Karpas-422 (cell line): ENCODE data around the gene MACROD2. TPM values are rescaled to one million over a fixed set of nuclear protein-coding genes. Genes with fewer than 3 reads are reported as not detected.

Experiments used
- DNase-seq: peaks from one replicate; pipeline ENCODE4 v3.0.0-alpha.2; 2015
- H2AFZ ChIP-seq: fragments of 200-600 bp; sonication (generic); 2 replicates; pipeline ENCODE4 v1.6.1; 2014; ENCODE audit warnings: antibody characterized with exemption, low read length, mixed read lengths
- H3K27ac ChIP-seq: fragments of 200-600 bp; sonication (generic); 2 replicates; pipeline ENCODE4 v1.5.1; 2014; ENCODE audit warnings: mild to moderate bottlenecking, low read length, moderate library complexity
- H3K27me3 ChIP-seq: fragments of 200-600 bp; sonication (generic); 2 replicates; pipeline ENCODE4 v1.6.1; 2014; ENCODE audit warnings: low read length, mixed read lengths
- H3K36me3 ChIP-seq: fragments of 200-600 bp; sonication (generic); 2 replicates; pipeline ENCODE4 v1.6.1; 2014; ENCODE audit warnings: low read length, mixed read lengths; ENCODE audit not compliant: insufficient read depth
- H3K4me1 ChIP-seq: fragments of 200-600 bp; sonication (generic); 2 replicates; pipeline ENCODE4 v1.6.1; 2014; ENCODE audit warnings: mild to moderate bottlenecking, low read length, mixed read lengths
- H3K4me2 ChIP-seq: fragments of 200-600 bp; sonication (generic); 2 replicates; pipeline ENCODE4 v1.6.1; 2014; ENCODE audit warnings: low read length, low read depth, mild to moderate bottlenecking; ENCODE audit not compliant: poor library complexity, severe bottlenecking
- H3K4me3 ChIP-seq: fragments of 200-600 bp; sonication (generic); 2 replicates; pipeline ENCODE4 v1.5.1; 2014; ENCODE audit warnings: mild to moderate bottlenecking, antibody characterized with exemption, low read length, mixed read lengths
- H3K79me2 ChIP-seq: fragments of 200-600 bp; sonication (generic); 2 replicates; pipeline ENCODE4 v1.6.1; 2014; ENCODE audit warnings: mild to moderate bottlenecking, low read length, mixed read lengths
- H3K9ac ChIP-seq: fragments of 200-600 bp; sonication (generic); 2 replicates; pipeline ENCODE4 v1.6.0; 2014; ENCODE audit warnings: low read length
- H3K9me2 ChIP-seq: fragments of 200-600 bp; sonication (generic), shearing (Covaris generic); replicated peaks from 2 replicates; pipeline ENCODE4 v1.6.0; 2014; ENCODE audit warnings: mild to moderate bottlenecking, low read length, moderate library complexity; ENCODE audit not compliant: insufficient read depth
- H3K9me3 ChIP-seq: fragments of 300-700, 200-600 bp; sonication (generic); 2 replicates; pipeline ENCODE4 v1.6.1; 2014; ENCODE audit warnings: low read length, mixed read lengths
- H4K20me1 ChIP-seq: fragments of 200-600 bp; sonication (generic); 2 replicates; pipeline ENCODE4 v1.6.1; 2014; ENCODE audit warnings: mild to moderate bottlenecking, antibody characterized with exemption, low read length, low read depth; ENCODE audit not compliant: insufficient read depth
- total RNA-seq: library from RNA; depleted of rRNA; stranded (reverse); fragments of >200 nt; shearing (Covaris generic); gene quantifications from 2 replicates; pipeline ENCODE4 v1.2.3, GENCODE V29; 2014; ENCODE audit warnings: low replicate concordance

Gene MACROD2
- total RNA-seq, 1 experiment from 2014 or later: 0.15 TPM

GRCh38 chr20:14721926-14722452 lies 726.7 kb downstream of the MACROD2 start:
- Histone ChIP-seq H3K9ac (no peak overlapping the region), H3K79me2 (no peaks in the 10 kb centered on the region), H3K4me3 (no peak overlapping the region), H3K9me2 (no peaks in the 10 kb centered on the region), H3K27ac (no peak overlapping the region), H3K9me3 (no peaks in the 10 kb centered on the region), H3K36me3 (no peaks in the 10 kb centered on the region), H3K27me3 (no peaks in the 10 kb centered on the region), H3K4me2 (no peak overlapping the region), H2AFZ (no peak overlapping the region), H3K4me1 (no peaks in the 10 kb centered on the region), H4K20me1 (no peaks in the 10 kb centered on the region)
- no peak for DNase-seq

DNA sequence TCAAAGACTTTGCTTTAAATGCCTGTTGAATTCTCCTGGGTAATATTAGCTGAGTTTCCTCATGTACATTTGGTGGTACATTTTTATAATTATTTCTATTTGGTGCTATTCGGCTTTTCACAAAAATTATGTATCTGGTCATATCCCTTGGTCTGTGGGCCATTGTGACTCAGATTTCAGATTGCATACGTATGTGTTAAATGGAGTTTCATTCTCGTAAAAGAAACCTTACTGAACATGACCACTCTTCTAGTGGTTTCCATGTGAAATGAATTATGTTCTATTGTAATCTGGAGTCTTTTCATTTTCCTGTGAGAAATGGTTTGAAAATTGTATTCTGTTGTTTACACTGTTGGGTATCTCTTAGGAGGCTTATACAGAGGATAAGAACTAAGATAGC lies 728.3 kb downstream of the MACROD2 start:
- Histone ChIP-seq H3K4me1 (no peaks in the 10 kb centered on the region), H3K27ac (no peak overlapping the region), H3K9ac (no peak overlapping the region), H2AFZ (no peak overlapping the region), H3K36me3 (no peaks in the 10 kb centered on the region), H3K9me3 (no peaks in the 10 kb centered on the region), H3K4me2 (no peak overlapping the region), H3K9me2 (no peaks in the 10 kb centered on the region), H3K4me3 (no peak overlapping the region), H3K79me2 (no peaks in the 10 kb centered on the region), H3K27me3 (no peaks in the 10 kb centered on the region), H4K20me1 (no peaks in the 10 kb centered on the region)
- no peak for DNase-seq

DNA sequence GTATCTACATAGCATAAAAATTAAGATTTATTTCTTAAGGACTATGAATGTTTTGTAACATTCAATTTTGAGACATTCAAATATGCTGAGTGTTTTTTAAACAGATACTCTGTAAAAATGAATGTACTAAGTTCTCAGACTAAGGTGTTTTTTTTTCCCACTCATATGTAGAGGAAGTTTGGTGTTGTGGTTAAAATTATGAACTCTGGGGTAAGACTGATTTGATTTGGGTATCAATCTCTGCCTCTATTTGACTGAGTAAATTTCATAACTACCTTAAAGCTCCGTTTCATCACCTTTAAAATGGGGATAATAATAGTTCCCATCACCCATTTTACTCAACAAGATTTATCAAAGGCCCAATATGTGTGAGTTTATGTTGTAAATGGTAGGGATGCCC lies 728.7 kb downstream of the MACROD2 start:
- Histone ChIP-seq H3K4me2 (no peak overlapping the region), H3K9ac (no peak overlapping the region), H3K4me1 (no peaks in the 10 kb centered on the region), H3K27me3 (no peaks in the 10 kb centered on the region), H4K20me1 (no peaks in the 10 kb centered on the region), H2AFZ (no peak overlapping the region), H3K36me3 (no peaks in the 10 kb centered on the region), H3K9me2 (no peaks in the 10 kb centered on the region), H3K9me3 (no peaks in the 10 kb centered on the region), H3K27ac (no peak overlapping the region), H3K79me2 (no peaks in the 10 kb centered on the region), H3K4me3 (no peak overlapping the region)
- DNase-seq: no peak

- no peaks in the 10 kb centered on the region for H3K79me2 ChIP-seq
- no peaks in the 10 kb centered on the region for H4K20me1 ChIP-seq
- no peaks in the 10 kb centered on the region for H3K9me3 ChIP-seq
- no peak overlapping the region for H3K27ac ChIP-seq
- no peaks in the 10 kb centered on the region for H3K4me1 ChIP-seq
- DNase-seq: no peak
- H3K4me3 ChIP-seq: no peak overlapping the region
- H3K9ac ChIP-seq: no peak overlapping the region
- no peaks in the 10 kb centered on the region for H3K27me3 ChIP-seq
- no peak overlapping the region for H3K4me2 ChIP-seq
- no peaks in the 10 kb centered on the region for H3K9me2 ChIP-seq
- no peaks in the 10 kb centered on the region for H3K36me3 ChIP-seq
- H2AFZ ChIP-seq: no peak overlapping the region
These were observed 729.2 kb downstream of the MACROD2 start for GRCh38 chr20:14724468-14724867.

GRCh38 chr20:14726591-14726990 lies 731.3 kb downstream of the MACROD2 start:
- DNase-seq: no peak
- no peak overlapping the region for H3K4me2 ChIP-seq
- no peaks in the 10 kb centered on the region for H3K79me2 ChIP-seq
- no peaks in the 10 kb centered on the region for H3K9me2 ChIP-seq
- no peak overlapping the region for H3K4me3 ChIP-seq
- no peak overlapping the region for H3K27ac ChIP-seq
- H3K36me3 ChIP-seq: no peaks in the 10 kb centered on the region
- no peaks in the 10 kb centered on the region for H4K20me1 ChIP-seq
- H3K27me3 ChIP-seq: no peaks in the 10 kb centered on the region
- H2AFZ ChIP-seq: no peak overlapping the region
- no peaks in the 10 kb centered on the region for H3K9me3 ChIP-seq
- H3K4me1 ChIP-seq: no peaks in the 10 kb centered on the region
- no peak overlapping the region for H3K9ac ChIP-seq

DNA sequence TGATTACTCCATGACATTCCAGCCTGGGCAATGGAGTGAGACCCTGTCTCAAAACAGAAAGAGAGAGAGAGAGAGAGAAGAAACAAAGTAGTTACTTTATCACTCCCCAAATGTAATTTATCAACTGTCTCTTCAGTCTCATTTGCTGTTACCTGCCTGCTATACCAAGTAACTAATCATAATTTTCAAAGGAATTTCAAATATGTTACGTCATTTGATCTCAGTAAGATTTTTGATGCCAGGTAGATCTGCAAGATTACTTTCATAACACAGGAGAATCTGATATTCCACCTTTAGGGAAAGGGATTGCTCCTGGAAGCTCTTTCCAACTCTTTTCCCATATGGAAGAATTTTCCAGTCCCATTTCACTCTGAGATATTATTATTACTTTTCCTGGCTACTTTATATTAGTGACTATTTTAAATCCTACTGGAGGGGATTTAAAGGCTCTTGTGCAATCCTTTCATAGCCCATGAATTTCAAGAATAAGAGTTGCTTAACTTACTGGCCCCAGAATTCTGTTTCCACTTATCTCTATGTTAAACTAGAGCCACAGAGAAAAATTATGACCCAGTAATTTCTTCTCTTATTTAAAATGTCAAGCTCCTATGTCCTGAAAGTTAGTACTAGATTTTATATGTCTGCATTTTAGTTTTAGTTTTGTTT lies 732.3 kb downstream of the MACROD2 start:
- Histone ChIP-seq H3K4me1 (no peaks in the 10 kb centered on the region), H2AFZ (no peak overlapping the region), H3K27ac (no peak overlapping the region), H3K9me2 (no peaks in the 10 kb centered on the region), H3K27me3 (no peaks in the 10 kb centered on the region), H3K9me3 (no peaks in the 10 kb centered on the region), H3K79me2 (no peaks in the 10 kb centered on the region), H3K9ac (no peak overlapping the region), H3K4me3 (no peak overlapping the region), H4K20me1 (no peaks in the 10 kb centered on the region), H3K4me2 (no peak overlapping the region), H3K36me3 (no peaks in the 10 kb centered on the region)
- no peak for DNase-seq

DNA sequence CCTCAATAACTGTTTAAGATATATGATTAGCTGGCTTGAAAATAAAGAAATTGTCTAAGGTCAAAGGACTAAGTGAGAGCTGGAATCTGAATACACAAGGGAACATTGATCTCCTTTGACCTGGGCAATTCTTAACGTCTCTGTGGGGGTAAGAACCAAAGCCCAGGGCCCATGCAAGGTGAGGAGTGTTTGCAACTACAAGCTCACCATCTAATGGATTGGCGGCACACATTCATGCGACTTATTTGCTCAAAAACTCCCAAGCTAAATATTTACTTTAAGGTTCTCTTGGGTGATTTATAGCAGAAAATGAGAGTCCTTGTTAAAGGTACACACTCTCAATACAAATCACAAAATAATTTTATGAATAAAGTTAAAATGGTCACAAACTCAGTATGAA lies 734.1 kb downstream of the MACROD2 start:
- no peaks in the 10 kb centered on the region for H3K79me2 ChIP-seq
- H3K27ac ChIP-seq: no peak overlapping the region
- no peak overlapping the region for H3K4me3 ChIP-seq
- no peaks in the 10 kb centered on the region for H3K4me1 ChIP-seq
- no peaks in the 10 kb centered on the region for H4K20me1 ChIP-seq
- DNase-seq: no peak
- H3K27me3 ChIP-seq: no peaks in the 10 kb centered on the region
- H2AFZ ChIP-seq: no peak overlapping the region
- no peaks in the 10 kb centered on the region for H3K36me3 ChIP-seq
- H3K9me3 ChIP-seq: no peaks in the 10 kb centered on the region; the same call in 1 of the 2 replicates
- H3K9ac ChIP-seq: no peak overlapping the region
- no peak overlapping the region for H3K4me2 ChIP-seq
- no peaks in the 10 kb centered on the region for H3K9me2 ChIP-seq

- DNase-seq: no peak
- Histone ChIP-seq H3K4me2 (no peak overlapping the region), H3K79me2 (no peaks in the 10 kb centered on the region), H3K27me3 (no peaks in the 10 kb centered on the region), H3K9me2 (no peaks in the 10 kb centered on the region), H3K9me3 (no peaks in the 10 kb centered on the region; the same call in 1 of the 2 replicates), H3K4me3 (no peak overlapping the region), H2AFZ (no peak overlapping the region), H3K4me1 (no peaks in the 10 kb centered on the region), H3K36me3 (no peaks in the 10 kb centered on the region), H3K27ac (no peak overlapping the region), H3K9ac (no peak overlapping the region), H4K20me1 (no peaks in the 10 kb centered on the region)
These were observed 737.0 kb downstream of the MACROD2 start for GRCh38 chr20:14732343-14732742.
